ENCODE data around the gene MMP17.

Gene MMP17

DNA sequence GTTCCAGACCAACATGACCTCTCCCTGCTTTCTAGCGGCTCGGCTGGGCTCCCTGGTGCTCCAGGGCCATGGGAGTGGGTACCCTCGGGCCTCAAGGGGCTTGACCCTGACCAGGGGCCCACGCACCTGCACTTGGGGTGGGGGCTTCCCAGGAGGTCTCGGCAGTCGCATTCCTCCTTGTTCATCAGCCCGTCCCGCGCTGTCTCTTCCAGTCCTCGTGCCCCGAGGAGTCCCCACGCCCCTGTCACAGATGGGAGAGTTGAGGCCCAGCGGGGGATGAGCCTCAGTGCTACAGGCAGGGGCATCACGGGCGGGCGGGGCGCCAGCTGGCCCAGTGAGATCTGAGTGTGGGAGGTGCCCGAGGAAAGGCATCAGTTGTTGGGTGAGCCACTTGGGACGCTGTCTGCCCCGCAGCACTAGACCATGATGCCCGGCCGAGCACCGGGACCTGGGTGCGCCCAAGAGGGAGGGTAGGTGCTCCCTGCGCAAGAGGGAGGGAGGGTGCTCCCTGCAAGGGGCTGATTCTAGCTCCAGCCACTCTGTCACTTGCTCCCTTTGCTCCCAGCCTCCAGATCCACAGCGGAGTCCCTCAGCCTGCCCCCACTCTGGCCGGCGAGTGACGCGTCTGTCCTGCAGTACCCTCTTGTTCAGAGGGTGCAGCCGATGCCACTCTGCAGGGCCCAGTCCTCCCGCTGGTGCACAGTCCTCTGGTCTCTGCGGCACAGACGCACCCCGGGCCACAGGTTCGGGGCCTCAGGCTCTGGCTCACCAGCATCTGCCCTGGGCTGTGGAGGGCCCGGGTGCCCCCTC is 23.8 kb downstream of the MMP17 start:
- TF ChIP-seq, protein P1, sequence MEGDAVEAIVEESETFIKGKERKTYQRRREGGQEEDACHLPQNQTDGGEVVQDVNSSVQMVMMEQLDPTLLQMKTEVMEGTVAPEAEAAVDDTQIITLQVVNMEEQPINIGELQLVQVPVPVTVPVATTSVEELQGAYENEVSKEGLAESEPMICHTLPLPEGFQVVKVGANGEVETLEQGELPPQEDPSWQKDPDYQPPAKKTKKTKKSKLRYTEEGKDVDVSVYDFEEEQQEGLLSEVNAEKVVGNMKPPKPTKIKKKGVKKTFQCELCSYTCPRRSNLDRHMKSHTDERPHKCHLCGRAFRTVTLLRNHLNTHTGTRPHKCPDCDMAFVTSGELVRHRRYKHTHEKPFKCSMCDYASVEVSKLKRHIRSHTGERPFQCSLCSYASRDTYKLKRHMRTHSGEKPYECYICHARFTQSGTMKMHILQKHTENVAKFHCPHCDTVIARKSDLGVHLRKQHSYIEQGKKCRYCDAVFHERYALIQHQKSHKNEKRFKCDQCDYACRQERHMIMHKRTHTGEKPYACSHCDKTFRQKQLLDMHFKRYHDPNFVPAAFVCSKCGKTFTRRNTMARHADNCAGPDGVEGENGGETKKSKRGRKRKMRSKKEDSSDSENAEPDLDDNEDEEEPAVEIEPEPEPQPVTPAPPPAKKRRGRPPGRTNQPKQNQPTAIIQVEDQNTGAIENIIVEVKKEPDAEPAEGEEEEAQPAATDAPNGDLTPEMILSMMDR (conservative IDR thresholded peaks at IDR 0.05; ENCODE audit: low read depth) = no peak
- CTCF ChIA-PET = interaction anchor here (0.6 to 1.4 kb wide), 5 partner anchors 54 to 1085 kb away, joined by 3 to 10 read pairs (median 3); partner anchors contain the start of gene EP400
- H3K27ac ChIP-seq = no peak overlapping the region
- POLR2A ChIA-PET (ENCODE audit: low non-redundant PET) = no interaction called here
- DNase-seq (ENCODE audit: low spot score) = no peak

DNA sequence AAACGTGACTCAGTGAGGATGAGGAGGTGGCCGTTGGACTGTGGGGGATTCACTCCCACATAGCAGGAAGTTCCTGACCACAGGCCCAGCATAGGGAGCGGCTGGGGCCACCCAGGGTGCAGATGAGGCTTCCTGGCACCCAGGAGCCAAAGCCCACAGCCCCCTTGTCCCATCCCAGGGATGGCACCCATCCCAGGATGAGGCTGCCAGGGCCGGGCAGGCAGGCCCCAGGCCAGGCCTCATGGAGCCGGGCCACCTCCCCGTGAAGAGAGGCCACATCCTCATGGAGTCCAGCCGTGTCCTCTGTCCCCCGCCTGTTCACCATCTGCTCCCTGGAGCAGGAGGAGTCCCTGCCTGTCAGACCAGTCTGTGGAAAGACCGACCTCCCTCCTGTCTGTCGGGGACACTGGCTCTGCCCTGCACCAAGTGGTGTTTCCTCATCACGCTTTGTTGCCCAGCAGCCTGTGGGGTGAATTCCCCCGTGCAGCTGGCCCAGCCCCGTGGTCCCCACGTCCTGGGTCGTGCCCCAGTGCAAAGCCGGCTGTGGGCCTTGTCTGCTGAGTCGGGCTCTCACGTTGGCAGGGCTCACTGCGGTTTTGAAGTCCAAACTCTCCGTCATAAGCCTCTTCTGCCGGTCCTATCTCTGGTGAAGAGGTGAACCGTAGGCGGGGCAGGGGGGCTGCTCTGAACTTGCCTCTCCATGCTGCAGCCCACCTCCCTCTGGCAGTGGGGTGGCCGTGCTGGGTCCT is 24.5 kb downstream of the MMP17 start:
- H3K27ac ChIP-seq = no peak overlapping the region
- POLR2A ChIA-PET (ENCODE audit: low non-redundant PET) = no interaction called here

DNA sequence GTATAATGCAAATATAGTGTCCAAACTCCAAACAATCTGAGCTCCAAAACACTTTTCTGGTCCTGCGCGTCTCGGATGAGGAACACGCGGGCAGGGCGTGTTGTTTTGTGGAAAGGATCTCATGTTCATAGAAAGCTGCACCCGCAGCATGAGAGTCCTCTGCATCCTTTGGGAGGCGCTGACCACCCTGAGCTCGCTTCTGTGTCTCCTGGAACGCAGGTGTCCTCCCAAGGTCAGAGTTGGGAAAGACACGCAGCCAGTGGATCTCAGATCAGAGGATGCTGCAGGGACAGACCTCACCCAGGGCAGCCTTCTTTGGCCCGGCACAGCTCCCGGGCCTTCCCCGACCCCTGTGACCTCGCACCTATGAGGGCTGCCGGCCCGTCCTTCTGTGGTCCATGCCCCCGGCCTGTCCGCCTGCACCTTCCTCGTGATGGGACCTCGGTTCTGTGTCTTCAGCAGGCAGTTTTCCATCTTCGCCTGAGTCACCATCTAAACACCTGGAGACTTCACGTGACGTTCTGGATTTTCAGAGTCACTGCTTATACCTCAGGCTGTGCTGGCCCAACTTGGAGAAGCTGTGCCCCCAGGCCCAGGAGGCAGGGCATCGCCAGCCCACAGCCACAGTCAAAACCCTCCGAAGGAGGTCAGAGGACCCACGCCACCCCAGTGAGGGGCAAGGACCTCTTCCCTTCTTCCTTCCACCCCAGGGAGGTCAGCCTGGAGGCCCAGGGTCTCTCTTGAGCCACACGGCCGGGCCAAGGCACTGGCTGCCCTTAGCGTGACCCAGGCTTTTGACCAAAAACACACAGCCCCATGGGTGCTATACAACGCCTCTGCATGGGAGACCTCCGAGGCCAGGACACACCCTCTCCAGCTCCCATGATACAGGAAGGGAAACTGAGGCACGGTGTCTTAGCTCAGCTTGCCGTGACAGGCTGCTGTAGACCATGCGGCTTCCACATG is 25.9 kb downstream of the MMP17 start:
- TF ChIP-seq, protein P1 (conservative IDR thresholded peaks at IDR 0.05; ENCODE audit: low read depth) = no peak
- ChIA-PET CTCF (interaction anchor here (0.6 kb wide), 1 partner anchor 142 kb away, joined by 3 read pairs; no protein-coding TSS in a partner anchor), POLR2A (ENCODE audit: low non-redundant PET) (no interaction called here)
- H3K27ac ChIP-seq = no peak overlapping the region
- no peak for DNase-seq (ENCODE audit: low spot score)

More for the DNA sequence above, 24.5 kb downstream of the MMP17 start:
- TF ChIP-seq, protein P1 (conservative IDR thresholded peaks at IDR 0.05; ENCODE audit: low read depth) = no peak
- CTCF ChIA-PET = interaction anchor here (1.4 kb wide), 1 partner anchor 97 kb away, joined by 10 read pairs; the partner anchor contains the start of gene EP400
- DNase-seq (ENCODE audit: low spot score) = no peak

DNA sequence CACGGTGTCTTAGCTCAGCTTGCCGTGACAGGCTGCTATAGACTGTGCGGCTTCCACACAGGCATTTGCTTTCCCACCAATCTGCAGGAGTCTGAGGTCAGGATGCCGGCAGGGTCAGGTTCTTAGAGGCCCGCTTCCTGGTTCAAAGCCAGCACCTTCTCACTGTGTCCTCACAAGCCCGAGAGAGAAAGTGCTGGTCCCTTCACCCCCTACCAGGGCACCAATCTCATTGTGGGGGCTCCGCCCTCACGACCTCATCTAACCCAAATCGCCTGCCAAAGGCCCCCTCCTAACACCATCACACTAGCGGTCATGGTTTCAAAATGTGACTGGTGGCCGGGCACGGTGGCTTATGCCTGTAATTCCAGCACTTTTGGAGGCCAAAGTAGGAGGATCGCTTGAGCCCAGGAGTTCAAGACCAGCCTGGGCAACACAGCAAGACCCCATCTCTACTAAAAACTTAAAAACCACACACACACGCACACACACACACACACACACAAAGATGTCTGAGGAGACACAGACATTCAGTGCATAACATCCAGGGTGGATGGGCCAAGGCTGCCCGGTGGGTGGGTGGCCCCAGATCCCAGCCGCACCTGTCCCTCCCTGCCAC is 26.8 kb downstream of the MMP17 start:
- DNase-seq (ENCODE audit: low spot score) = no peak
- ChIA-PET POLR2A (ENCODE audit: low non-redundant PET) (no interaction called here), CTCF (no interaction called here)
- no peak overlapping the region for H3K27ac ChIP-seq
- TF ChIP-seq, protein P1 (conservative IDR thresholded peaks at IDR 0.05; ENCODE audit: low read depth) = no peak

DNA sequence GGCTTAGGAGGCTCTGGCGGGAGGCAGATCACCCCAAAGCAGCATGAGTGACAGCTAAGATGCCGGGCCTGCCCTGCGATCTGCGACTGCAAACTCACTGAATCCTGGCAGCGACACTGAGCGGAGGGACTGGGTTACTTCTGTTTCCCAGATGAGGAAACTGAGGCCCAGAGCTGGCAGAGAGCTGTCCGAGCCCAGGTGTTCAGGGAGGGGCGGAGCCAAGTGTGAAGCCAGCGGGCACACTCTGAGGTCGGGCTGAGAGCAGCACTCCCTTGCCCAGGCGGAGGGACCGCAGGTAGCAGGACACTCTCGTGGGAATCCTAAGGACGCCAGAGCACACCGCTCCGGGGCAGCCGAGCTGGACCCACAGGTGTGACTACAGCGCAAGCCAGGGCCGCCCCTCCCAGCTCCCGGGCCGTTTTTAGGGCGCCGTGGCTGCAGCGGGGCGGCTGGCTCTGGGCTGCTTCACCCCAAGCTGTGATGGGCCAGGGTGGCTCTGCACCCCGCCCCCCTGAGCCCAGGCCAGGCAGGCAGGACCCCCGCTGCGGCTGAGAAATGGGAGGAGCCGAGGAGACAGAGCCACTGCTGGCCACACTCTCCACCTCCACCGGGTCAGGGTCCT is 27.4 kb downstream of the MMP17 start:
- ChIA-PET CTCF (no interaction called here), POLR2A (ENCODE audit: low non-redundant PET) (no interaction called here)
- TF ChIP-seq, protein P1 (conservative IDR thresholded peaks at IDR 0.05; ENCODE audit: low read depth) = no peak
- H3K27ac ChIP-seq = no peak overlapping the region
- DNase-seq (ENCODE audit: low spot score) = no peak

Data from RWPE1 (cell line).